Fibroblast of the conjunctiva (primary cell): ENCODE measurements around the gene DNLZ.

ENCODE experiments used
- DNase-seq: peaks from one replicate; pipeline ENCODE4 v3.0.0-alpha.2; 2010; ENCODE audit warnings: low read depth

The DNLZ gene

DNA sequence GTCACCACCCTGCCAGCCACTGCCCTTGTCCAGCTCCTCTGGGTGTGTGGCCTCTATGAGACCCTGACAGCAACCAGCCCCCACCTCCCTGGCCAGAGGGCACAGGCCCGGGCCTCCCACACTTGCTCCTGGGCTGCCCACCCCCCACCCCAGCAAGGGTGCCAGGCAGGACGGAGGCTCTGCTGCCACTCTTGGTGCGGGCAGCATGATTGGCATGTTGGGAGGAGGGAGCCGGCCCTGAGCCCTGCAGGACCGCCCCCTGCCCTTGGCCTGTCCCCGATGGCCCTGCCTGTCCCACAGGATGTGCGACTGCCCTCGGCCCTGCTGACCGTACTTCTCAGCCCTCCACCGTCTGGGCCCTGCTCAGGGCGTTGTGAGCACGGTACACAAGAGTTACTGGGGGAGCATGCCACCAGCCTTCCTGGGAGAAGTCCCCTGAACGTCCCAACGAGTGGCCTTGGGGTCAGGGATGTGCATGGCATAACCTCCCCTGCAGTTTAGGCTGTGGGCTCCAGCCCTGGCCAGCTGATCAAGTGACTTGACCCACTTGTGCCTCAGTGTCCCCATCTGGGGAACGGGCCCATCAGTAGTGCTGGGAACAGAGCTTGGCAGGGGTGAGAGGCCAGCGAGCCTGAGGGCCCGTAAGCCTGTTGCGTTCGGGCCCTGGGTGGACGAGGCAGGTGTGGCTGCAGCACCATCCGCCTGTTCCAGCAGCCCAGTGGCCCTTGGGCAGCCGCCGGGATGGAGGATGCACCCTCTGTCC is 20.2 kb downstream of the DNLZ start:
- DNase-seq: no peak

DNA sequence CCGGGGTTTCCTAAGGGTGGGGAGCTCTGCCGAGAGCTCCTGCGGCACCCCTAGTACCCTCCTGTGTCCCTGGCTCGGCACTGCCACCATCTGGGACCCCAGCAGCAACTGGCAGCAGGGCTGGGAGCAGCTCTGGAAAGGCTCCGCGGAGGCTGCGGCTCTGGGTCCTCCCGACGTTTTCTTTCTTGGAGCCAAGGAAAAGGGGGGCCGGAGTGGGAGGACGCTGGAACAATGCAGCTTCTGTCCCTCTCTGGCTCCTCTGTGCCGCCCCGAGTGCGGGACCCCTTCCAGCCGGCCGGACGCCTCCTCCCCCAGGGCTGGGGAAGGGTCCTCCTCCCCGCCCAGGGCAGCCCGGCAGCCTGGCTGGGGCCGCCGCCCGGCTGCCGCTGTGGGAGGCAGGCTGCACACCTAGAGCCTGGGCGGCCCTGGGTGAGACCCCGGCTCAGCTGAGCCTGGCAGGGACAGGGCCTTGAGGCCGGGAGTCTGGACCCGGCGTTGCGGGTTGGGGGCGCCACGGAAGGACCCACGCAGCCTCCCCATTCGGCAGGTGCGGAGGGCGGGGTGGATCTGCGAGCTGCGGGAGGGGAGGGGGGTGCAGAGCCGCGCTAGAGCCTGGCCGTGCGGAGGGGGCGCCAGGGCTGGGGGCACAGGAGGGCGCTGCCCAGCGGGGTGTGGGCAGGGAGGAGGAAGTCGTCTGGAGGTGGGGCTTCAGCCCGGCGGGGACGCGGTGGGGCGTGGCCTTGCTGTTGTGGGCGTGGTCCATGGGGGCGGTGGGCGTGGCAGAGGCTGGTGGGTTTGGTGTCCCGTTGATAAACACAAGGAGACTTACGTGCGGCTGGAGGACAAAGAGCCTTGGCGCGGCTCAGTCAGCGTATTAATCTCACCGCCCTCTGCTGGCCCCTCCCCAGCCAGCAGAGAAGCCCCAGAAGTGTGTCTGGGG is 21.1 kb downstream of the DNLZ start:
- no peak for DNase-seq

DNA sequence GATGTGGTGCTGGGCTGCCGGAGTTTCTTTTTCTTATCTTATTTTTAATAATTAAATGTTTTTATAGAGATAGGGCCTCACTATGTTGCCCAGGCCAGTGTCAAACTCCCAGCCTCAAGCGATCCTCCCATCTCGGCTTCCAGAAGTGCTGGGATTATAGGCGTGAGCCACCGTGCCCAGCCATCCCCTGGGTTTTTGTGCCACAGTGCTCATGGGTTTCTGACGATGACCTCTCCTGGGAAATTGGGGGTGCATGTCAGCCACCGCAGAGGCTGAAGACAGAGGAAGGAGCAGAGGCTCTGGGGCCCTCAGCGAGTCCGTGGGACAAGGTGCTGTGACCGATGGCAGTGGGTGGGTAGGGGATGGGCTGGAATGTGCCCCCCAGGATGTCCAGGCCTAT is 21.8 kb downstream of the DNLZ start:
- DNase-seq: no peak

DNA sequence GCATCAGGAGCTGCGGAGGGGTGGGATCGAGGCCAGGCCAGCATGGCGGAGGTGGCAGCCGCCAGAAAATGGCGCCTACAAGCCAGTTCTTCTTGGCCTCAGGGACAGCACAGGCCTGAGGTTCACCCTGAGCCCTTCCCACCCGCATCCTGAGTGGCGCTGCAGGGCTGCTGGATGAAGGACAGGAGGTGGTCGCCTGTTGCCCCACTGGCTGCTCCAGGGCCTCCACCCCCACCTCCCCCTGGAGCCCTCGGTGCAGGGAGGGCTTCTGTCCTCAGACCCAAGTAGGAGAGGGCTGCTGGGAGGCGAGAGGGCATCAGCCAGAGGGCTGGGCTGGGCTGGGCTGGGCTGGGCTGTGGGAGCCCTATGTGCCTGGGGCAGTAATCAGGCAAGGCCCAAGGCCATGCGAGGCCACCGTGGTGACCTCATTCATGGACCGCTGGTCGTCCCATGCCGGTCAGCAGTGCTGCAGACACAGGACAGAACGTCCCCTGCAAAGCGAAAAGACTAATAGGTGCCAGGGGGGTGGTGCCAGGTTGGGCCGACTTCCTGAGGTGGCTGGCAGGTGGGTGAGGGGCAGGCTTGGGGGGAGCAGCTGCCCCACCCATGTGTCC is 22.4 kb downstream of the DNLZ start:
- no peak for DNase-seq

DNA sequence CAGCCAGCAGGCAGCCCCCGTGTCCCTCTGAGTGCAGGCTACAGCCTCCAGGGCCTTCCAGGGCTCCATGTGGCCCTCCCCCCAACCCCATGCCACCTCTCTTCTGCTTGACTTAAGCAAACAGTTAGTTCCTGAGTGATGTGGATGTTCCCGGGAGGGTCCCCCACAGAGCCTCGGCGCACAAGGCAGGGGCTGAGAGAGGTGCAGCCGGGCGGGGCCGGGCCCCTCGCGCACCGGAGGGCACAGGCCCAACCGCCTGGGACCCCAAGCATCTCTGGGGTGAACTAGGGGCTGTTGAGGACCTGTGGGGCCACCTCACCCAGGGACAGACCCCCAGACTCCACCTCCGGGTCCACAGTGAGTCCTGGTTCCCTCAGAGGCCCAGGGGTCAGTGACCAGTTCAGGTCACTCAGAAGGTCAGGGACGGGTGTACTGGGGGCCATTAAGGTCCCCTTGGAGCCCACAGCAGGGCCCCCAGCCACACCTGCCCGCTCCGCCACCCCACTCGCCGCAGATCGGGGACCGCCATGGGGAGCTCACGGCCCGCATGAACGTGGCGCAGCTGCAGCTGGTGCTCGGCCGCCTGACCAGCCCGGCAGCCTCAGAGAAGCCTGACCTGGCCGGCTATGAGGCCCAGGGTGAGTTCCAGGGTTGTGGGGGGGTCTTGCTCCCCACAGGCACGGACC is 23.0 kb downstream of the DNLZ start:
- no peak for DNase-seq

DNA sequence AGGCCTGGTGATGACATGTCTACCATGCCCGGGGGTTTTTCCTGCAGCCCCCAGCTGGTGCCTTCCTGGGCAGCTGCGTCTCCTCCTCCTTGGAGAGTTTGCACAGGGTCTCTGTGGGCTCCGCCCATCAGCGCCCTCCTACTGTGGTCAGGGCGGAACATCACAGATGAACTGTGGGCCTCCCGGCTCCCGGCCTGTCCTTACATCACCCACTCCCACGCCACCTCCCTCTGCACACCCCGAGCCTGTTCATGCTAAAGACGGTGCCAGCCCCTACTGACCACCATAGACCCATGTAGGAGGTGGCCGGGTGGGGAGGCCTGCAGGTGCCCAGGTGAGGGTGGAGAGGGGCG is 23.6 kb downstream of the DNLZ start:
- DNase-seq: no peak

DNA sequence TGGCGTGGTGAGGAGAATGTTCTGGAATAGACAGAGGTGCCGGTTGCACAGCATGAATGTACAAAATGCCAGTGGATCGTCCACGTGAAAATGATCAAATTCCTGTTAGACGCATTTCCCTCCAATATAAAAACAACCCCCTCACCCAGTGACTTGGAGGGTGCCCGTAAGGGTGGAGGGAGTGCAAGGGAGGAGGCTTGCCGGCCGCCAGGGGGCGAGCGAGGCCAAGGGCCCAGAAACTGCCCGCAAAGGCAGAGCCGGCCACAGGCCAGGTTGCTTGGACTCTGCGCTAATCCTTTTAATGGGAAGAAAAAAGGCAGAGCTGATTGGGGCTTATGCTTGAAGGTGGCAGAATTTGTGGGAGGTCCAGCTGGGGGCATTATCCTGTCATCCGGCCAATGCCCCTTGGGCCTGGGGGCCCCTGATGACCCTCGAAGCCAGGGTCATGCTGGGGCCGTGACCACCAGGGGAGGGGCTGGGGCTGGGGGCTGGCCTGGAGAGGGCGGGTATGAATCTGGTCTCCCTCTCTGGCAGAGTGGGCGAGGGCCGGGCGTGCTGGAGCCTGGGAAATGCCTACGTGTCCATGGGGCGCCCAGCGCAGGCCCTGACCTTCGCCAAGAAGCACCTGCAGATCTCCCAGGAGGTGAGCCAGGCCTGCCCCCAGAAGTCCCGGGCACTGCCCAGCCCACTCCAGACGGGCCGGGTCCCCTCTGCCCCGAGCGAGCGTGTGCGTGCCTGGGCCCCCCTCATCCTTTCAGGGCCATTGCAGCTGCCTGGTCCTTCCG is 24.2 kb downstream of the DNLZ start:
- DNase-seq: no peak

DNA sequence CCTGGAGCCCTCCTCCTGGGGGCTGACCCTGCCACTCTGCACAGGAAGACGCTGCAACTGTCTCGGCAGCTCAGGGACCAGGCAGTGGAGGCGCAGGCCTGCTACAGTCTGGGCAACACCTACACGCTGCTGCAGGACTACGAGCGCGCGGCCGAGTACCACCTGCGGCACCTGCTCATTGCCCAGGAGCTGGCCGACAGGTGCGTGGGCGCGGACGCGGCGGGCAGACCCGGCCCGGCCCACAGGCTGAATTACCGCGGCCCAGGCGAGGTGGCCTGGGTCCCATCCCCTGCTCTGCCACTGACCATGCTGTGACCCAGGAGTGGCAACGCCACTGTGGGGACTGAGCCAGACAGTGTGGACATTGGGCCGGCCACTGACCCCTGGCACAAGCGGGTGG is 25.0 kb downstream of the DNLZ start:
- DNase-seq: no peak

DNA sequence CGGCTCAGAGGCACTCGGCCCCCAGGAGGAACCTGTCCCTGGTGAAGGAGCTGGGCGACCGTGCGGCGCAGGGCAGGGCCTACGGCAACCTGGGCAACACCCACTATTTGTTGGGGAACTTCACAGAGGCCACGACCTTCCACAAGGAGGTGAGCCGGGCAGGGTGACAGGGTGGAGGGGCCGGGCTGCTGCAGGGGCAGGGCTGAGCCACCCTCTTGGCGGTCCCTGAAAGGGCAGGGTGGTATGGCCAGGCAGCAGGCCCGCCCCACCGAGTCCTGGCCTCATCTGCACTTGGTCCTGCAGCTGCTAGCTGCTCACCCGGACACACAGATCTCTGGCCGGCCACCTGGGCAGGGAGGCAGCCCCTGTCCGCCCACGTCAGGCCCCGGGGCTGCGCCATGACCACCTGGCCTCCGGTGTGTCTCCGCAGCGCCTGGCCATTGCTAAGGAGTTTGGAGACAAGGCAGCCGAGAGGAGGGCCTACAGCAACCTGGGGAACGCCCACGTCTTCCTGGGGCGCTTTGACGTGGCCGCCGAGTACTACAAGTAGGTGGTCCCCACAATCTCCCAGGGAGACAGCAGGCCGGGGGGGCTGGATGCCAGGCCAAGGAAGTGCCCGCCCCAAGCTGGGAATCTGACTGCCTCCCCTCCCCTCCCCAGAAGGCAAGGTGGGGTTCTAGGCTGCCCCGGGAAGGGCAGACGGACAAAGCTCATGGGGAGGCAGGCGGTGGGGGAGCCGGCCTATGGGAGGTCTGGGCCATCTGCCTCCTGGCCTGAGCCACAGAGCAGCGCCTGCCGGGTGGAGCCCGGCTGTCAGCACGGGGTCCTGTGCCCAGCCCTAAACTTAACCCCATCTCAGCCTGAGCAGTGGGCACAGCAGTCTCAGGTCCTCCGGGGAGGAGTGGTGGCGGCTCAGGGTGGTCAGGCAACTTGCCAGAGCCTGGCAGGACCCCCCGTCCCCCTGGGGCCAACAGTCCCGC is 25.8 kb downstream of the DNLZ start:
- no peak for DNase-seq

DNA sequence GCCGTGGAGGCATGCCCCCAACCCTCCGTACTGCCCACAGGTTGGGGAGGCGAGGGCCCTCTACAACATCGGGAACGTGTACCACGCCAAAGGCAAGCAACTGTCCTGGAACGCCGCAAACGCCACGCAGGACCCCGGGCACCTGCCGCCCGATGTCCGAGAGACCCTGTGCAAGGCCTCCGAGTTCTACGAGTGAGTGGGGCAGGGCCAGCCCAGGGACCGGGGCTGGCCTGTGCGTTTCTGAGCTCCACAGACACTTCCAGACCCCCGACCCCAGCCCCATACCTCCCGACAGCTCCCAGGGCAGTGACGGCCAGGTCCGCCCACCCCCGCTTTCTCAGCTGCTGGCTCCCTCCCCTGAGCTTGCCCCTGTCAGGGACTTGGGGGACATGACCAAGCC is 26.7 kb downstream of the DNLZ start:
- DNase-seq: no peak

DNA sequence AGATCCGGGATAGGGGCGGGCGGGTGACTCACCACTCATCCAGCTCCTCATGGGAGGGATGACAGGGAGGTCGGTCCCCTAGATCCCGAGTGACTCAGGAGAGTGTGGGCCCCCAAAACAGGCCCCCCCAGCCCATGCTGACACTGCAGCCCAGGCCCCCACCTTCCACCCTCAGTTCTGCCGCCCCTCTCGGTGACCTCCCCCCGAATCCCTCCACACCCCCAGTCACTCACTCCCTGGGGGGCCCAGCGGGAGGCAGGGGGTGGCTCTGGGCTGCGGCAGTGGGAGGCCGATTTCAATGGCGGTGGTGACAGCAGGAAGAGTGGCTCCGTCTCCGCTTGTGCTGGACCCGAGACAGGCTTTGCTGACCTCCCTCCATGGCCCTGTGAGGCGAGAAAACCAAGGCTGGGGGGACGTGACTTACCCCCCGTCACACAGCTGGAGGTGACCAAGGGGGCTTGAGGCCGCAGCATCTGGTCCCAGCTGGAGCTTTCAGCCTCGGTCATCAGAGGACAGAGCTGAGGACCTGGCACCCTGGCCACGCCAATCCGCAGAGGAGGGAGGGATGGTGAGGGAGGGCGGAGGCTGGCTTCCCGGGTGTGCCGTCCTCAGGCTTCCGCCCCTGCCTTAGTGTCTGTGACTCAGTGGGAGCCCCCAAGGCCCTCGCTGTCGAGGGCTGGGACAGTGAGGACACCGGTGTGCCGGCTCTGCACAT is 27.2 kb downstream of the DNLZ start:
- no peak for DNase-seq

DNA sequence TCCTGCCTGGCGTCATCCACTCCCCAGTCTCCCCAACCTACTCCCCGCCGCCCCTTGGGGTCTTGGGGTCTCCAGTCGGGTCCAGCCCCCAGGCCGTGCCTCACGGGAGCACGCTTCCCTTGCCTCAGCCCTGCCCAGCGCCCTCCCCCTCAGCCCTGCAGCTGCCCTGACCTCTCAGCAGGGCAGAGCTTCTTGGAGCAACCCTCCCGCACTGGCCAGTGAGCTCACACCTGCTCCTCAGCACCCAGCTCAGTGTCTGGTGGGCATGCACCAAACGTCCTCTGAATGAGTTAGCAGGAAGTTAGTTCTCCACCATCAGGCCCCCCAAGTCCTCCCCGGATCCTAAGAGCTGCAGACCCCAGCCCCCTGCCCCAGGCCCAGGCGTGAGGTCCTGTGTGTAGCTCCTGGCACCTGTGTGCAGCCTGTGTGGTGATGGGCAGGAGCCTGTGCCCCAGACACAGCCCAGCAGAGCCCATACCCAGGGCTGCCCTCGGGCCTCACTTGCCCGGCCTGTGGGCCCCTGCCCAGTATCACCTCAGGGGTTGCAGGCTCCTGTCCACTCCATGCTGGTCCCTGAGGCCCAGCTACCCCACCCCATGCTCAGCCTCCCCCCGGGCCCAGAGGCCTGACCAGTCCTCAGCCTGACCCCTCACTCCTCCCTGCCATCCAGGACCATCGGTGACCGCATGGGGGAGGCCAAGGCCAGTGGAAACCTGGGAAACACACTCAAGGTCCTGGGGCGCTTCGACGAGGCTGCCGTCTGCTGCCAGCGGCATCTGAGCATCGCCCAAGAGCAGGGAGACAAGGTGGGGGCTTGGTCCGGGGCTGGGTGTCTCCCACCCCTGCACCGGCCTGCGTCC is 28.0 kb downstream of the DNLZ start:
- no peak for DNase-seq

DNA sequence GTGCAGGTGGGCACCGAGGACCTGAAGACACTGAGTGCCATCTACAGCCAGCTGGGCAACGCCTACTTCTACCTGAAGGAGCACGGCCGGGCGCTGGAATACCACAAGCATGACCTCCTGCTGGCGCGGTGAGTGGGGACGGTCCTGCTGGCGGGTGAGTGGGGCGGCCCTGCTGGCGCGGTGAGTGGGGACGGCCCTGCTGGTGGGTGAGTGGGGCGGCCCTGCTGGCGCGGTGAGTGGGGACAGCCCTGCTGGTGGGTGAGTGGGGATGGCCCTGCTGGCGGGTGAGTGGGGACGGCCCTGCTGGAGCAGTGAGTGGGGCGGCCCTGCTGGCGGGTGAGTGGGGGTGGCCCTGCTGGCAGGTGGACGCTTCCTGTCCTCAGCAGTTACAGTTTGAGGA is 29.0 kb downstream of the DNLZ start:
- DNase-seq: no peak

DNA sequence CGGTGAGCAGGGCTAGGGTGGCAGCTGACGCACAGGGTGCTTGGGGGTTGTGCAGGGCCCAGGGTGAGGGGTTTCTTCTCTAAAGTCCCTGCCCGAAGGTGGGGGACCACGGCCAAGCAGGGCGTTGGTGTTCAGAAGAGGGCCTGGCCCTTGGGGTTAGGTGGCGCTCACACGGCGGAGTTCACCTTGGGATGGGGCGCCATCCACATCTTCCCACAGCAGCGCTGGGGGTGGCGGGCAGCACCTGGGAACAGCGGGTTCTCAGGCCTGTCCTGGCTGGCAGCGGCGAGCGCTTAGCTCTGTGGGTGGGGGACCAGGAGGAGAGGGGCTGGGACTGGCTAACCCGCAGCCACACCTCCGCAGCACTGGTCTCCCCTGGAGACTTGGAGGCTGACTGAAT is 30.1 kb downstream of the DNLZ start:
- DNase-seq: no peak

DNA sequence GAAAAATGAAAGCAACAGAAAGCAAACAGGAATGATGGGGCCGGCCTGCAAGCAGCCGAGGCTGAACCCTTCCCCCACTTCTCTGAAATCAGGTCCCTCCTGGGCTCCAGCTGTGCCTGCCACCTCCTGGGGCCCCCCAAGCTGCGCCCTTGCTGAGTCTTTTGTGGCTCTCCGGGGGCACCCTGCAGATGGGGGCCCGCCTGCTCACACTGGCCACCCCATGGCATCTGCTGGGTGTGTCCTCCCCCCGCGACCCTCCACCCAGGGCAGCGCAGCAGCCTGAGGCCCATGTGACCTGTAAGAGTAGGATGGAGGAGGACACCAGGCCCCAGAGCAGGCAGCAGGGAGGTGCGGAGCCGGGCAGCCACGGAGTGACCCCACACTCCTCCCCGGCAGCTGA is 30.5 kb downstream of the DNLZ start:
- no peak for DNase-seq

DNA sequence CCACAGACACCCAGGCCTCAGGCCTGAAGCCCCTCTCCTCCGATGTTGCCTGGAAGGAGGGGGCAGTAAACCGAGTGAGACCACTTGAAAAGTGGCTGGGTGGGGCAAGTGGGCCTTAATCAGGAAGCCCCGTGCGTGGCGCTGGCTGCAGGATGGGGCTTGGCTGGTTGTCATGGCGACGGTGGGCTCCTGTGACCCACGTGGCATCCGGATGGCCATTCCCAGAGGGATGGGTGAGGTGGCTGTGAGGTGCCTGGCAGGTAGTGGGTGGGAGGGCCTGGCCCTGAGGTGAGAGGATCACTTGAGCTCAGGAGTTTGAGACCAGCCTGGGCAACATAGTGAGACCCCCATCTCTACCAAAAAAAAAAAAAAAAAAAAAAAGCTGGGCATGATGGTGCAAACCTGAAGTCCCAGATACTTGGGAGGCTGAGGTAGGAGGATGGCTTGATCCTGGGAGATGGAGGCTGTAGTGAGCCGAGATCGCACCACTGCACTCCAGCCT is 31.0 kb downstream of the DNLZ start:
- DNase-seq: no peak

DNA sequence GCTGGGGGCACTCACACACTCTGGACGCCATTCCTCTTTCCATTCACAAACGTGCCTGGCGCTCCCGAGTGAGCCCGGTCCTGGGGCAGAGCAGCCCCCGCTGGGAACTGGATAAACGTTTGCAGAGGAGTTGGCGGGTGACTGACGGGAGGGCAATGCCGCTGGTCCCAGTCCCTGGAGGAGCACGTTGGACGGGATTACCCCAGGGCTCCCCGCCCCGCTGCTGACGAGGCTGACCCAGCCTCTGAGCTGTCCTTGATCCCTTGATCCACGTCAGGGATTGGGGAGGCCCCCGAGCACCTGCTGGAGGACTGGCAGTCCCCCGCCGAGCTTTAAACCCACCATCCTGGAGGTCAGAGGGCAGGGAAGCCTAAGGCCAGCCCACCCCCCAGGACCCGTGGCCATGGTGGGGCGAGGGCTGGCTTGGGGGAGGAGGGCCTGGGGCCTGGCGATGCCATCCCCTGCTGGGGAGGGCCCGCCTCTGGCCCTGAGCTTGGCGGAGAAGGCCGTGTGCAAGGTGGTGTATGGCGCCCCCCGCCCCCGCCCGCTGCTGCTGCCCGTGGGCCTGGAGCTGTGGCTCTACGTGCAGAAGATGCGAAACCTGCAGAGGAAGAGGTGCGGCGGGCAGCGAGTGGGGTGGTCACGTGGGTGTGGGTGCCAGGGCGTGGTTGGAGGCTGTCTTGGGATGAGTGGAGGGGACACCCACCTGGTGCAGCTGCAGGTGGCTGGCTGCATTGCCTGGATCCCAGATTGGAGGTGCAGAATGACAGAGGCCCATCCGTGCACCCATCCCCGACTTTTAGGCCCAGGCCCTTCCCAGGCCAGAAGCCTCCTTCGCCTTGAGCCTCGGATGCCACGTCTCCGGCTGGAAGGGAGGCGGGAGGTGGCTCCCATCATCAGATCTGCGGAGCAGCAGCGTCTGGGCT is 31.7 kb downstream of the DNLZ start:
- no peak for DNase-seq
